Measurements from ENCODE around the gene VPS8. TPM values are rescaled to one million over a fixed set of nuclear protein-coding genes. Genes with fewer than 3 reads are reported as not detected.

Gene VPS8
- total RNA-seq, 4 donors from 2014 or later, result 32.5 to 63.7 (median 45.6) TPM

GRCh38 chr3:184857099-184857498 lies 45.1 kb downstream of the VPS8 start:
- DNase-seq (ENCODE audit: low spot score) (no peak), ATAC-seq (ENCODE audit: low FRiP score) (no peak)
- no peak for TF ChIP-seq CTCF (IDR thresholded peaks at IDR 0.05)

- no peak for TF ChIP-seq CTCF (IDR thresholded peaks at IDR 0.05)
- no peak for DNase-seq (ENCODE audit: low spot score)
- ATAC-seq (ENCODE audit: low FRiP score), result no peak
Measured at GRCh38 chr3:184864000-184864399, 52.0 kb downstream of the VPS8 start.

- no peak for DNase-seq (ENCODE audit: low spot score)
- no peak for TF ChIP-seq CTCF (IDR thresholded peaks at IDR 0.05)
- no peak for ATAC-seq (ENCODE audit: low FRiP score)
Measured at GRCh38 chr3:184868477-184868876, 56.5 kb downstream of the VPS8 start.

GRCh38 chr3:184872200-184872599 lies 60.2 kb downstream of the VPS8 start:
- no peak for DNase-seq (ENCODE audit: low spot score)
- no peak for TF ChIP-seq CTCF (IDR thresholded peaks at IDR 0.05)
- ATAC-seq (ENCODE audit: low FRiP score), result no peak

- no peak for TF ChIP-seq CTCF (IDR thresholded peaks at IDR 0.05)
- DNase-seq (ENCODE audit: low spot score), result no peak
- no peak for ATAC-seq (ENCODE audit: low FRiP score)
Measured at GRCh38 chr3:184873141-184873540, 61.2 kb downstream of the VPS8 start.

- no peak for ATAC-seq (ENCODE audit: low FRiP score)
- no peak for DNase-seq (ENCODE audit: low spot score)
- TF ChIP-seq CTCF (IDR thresholded peaks at IDR 0.05), result no peak
Measured at GRCh38 chr3:184874709-184875644, 63.0 kb downstream of the VPS8 start.
